HG02981 (cell line): ENCODE measurements around the gene PLAGL2.
"Not testable (repeated sequence)": the region's sequence is repeated elsewhere in the genome, so short reads cannot be mapped to it uniquely, and the experiment has no call there.

Source experiments
- ATAC-seq: cut with Tn5 transposase; IDR thresholded peaks from one replicate; pipeline ENCODE4 v1.9.1; 2021; ENCODE audit warnings: mild to moderate bottlenecking, moderate library complexity; ENCODE audit not compliant: unreplicated experiment

PLAGL2 gene

DNA sequence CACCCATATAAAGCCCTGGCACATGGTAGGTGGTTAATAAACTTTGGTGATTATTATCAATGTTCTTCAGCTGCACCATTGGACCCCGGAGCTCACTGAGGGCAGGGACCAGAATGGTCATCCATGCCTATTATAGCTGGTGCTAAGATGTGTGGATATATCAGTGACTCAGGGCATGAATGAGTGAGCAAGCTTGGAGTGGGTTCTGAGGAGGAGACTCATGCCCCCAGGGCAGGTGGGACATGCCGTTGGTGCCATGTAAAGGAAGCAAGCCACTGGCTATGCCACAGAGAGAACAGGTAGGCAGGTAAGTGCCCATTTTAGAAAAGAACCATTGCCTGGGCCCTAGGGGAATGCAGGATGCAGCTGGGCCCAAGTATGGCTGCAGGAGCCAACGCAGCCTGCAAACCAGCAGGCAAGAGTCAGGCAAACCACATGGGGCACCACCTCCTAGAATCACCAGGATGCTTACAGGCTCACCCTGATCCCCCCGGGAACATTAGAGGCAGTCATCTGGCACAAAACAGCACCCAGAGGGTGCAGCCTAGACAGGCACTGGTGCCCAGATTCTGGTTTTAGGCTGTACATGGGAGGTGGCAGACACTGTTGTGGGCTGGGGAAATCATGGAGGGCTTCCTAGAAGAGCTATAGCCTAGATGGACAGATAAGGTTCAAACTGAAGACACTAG, 23.5 kb downstream of the PLAGL2 start:
- no peak for ATAC-seq

DNA sequence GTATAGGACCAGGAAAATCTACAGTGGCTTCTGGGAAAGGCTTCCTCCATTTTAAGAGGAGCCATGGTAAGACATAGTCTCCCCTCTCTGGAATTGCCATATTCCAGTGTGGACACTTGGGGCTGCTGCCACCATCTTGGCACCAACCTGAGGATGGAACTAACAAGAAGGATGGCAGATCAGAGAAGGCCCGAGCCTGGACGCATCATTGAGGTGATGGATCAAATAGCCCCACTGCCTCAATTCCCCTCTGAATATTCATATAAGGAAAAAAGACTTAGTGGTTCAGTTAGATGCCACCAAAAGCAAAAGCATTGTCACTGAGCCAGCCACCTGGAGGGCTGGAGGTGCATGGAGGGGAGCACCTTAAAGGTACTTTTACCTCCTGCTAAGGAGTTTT, 25.9 kb downstream of the PLAGL2 start:
- ATAC-seq, result no peak

DNA sequence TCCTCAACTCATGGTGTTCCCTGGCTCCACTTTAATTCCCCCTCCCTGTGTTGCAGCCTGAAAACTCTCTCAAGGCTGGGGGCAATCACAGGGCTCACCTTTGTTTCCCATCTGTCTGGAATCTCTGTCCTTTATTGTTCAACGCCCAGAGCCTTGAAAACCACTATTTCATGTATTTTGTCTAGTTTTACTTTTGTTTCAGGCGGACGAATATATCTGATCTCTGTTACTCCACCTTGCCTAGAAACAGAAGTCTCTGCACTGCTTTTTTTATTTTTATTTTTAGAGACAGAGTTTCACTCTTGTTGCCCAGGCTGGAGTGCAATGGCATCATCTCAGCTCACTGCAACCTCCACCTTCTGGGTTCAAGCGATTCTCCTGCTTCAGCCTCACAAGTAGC, 27.6 kb downstream of the PLAGL2 start:
- ATAC-seq, result no peak

DNA sequence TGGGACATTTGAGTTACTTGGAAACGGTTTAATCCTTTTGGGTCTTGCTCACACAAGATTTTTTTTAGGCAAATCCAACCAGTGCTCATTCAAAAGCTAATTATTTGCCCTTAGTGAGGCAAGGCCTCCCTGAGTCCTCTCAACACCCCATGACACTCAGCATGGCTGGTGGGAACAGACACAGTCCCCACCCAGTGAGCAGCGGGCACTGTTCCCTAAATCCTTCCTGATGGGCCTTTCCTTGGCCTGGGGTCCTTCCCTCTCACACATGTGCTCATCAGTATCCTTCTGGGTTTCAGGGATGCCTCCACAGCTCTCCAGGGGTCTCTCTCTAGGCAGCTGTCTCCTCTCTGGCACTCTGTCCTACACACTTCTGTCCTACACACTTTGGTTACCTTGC, 28.0 kb downstream of the PLAGL2 start:
- ATAC-seq, result no peak

DNA sequence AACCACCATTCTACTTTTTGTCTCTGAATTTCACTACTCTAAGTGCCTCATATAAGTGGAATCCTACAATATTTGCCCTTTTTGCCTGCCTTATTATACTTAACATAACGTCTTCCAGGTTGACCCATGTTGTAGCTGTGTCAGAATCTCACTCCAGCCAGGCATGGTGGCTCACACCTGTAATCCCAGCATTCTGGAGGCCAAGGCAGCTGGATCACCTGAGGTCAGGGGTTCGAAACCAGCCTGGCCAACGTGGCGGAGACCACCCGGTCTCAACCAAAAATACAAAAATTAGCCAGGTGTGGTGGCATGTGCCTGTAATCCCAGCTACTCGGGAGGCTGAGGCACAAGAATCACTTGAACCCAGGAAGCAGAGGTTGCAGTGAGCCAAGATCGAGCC, 29.8 kb downstream of the PLAGL2 start:
- ATAC-seq, result not testable (repeated sequence)

DNA sequence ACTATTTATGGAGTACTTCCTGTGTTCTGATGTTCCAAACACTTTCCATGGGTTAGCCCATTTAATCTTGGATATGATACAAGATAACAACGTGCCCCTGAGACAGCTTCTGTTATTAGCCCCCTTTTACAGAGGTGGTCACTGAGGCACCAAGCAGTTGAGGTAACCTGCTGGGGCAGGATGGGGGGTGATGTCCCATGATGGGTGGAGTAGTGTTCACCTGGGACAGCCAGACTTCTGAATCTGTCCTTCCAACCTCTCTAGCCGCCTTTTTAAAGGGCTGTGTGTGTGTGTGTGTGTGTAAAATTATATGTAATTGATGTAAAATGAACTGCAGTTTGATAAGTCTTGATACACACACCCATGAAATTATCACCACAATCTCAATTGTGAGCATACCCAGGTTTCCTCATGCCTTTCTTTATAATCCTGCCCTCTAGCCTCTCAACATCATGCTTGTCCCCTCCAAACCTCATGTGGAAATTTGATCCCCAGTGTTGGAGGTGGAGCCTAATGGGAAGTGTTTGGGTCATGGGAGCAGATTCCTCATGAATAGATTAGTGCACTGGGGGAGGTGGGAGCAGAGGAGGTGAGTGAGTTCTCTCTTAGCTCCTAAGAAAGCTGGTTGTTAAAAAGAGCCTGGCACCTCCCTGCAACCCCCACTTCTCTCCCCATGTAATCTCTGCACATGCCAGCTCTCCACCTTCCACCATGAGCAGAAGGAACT, 39.2 kb downstream of the PLAGL2 start:
- no peak for ATAC-seq

DNA sequence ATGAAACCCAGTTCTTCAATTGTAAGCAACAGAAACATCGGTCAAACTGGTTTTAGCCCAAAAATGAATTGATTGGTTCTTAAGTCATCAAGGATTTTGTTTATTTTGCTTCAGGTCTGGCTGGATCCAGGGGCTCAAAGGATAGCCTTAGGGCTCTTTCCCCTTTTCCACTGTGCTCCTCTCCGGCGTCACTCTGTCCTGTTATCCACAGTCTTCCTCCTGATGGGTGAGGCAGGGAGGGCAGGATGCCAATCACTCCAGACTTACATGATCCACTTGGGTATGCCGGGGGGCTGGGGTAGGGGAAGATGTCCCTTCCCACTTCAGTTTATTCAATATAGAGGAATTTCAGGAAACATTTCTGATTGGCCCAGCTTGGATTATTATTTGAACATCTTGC, 40.0 kb downstream of the PLAGL2 start:
- no peak for ATAC-seq

DNA sequence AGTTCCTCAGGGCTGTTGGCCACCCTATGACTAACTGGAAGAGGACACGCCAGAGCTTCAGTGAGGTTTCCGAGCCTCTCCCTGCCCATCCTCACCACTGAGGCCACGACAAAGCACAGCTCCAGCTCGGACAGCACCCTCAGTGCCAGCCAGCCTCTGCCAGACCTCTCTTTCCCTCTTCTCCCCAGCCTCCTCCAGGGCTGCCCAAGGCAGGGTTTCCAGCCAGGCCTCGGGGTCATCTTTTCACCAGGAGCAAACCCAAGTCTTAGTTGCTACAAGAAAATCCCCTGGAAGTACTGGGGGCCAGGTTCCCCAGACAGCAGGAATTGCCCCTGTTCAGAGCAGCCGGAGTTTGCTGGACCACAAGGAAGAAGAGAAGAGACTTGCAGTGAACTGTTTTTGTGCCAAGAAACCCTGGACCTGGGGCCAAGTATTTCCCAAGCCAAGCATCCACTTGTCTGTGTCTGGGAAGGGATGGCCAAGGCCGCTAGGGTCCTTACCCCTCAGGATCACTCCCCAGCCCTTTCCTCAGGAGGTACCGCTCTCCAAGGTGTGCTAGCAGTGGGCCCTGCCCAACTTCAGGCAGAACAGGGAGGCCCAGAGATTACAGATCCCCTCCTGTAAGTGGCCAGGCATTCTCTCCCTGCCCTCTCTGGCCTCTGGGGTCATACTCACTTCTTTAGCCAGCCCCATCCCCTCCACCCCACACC, 41.6 kb downstream of the PLAGL2 start:
- ATAC-seq, result no peak

DNA sequence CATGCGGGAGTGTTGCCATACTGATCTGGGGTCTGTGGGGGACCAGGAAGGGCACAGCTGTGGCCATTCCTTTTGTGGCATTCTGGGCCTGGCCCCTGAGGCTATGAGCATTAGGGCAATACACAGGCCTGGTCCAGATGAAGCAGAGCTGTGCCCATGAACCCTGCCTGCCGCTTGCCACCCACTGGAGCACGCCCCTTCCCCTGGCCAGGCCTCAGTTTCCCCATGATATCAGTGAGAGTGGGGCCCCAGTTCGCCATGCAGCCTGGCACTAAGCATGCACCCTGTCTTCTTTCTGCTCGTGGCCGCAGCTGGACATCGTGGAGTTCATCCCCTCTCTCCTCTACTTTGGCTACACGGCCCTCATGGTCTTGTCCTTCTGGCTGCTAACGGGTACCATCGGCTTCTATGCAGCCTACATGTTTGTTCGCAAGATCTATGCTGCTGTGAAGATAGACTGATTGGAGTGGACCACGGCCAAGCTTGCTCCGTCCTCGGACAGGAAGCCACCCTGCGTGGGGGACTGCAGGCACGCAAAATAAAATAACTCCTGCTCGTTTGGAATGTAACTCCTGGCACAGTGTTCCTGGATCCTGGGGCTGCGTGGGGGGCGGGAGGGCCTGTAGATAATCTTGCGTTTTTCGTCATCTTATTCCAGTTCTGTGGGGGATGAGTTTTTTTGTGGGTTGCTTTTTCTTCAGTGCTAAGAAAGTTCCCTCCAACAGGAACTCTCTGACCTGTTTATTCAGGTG, 42.4 kb downstream of the PLAGL2 start:
- no peak for ATAC-seq

DNA sequence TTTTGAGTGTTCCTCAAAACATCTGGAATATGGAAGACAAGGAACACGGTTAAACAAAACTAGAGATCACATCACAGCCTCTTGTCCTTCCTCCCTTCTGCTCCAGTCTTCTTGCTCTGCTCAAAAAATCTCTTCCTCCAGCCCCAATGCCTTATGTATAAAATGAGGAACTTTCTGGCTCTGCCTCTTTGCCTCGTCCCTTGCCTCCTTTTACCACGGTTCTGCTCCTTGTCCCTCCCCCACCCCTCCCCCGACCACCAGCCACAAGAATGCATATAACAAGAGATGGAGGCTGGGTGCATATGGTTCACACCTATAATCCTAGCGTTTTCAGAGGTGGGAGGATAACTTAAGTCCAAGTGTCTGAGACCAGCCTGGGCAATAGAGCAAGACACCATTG, 43.6 kb downstream of the PLAGL2 start:
- no peak for ATAC-seq

DNA sequence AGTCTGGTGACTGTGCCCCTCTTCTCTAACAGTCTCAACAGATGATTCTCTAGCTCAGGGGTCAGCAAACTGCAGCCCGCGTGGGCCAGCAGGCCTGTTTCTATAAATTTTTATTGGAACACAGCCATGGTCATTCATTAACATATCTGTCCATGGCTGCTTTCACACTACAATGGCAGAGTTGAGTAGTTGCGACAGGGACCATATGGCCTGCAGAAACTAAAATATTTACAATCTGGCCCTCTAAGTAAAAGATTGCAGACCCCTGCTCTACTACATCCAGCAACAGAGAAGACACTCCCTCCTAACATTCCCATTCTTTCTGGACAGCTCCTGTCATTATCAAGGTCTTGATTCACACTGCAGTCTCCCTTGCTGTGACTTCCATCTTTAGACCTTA, 45.2 kb downstream of the PLAGL2 start:
- no peak for ATAC-seq

DNA sequence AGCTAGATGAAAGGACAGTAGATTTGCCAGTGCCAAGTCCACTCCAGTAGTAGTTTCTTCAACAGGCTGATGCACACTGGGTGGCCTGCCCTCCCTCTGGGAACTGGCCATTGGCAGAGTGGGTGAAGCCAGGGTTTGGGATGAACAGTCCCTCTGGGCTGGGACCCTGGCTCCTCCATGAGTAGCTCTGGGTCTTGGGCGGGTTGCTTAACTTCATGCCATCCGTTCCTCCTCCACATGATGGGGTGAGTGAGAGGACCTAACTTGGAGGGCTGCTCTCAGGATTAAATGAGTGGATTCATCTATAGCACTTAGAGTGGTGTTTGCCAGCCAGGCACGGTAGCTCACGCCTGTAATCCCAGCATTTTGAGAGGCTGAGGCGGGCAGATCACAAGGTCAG, 47.2 kb downstream of the PLAGL2 start:
- ATAC-seq, result no peak

DNA sequence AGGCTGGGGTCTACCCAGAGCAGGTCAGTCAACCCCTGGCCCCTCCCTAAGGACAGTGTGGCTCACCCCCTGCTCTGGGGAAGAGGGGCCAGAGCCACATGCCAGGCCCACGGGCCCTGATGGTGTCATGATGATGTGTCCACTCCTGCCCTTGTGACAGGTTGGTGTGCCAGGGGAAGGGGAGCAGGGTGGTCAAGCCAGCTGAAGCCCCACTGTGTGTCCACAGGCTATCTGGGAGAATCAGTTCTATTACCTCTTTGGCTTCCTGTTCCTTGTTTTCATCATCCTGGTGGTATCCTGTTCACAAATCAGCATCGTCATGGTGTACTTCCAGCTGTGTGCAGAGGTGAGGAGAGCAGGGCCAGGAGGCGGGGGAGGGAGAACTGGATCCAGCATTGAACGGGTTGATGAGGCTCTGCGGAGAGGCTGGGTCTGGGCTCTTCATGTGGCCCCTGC, 47.7 kb downstream of the PLAGL2 start:
- no peak for ATAC-seq

DNA sequence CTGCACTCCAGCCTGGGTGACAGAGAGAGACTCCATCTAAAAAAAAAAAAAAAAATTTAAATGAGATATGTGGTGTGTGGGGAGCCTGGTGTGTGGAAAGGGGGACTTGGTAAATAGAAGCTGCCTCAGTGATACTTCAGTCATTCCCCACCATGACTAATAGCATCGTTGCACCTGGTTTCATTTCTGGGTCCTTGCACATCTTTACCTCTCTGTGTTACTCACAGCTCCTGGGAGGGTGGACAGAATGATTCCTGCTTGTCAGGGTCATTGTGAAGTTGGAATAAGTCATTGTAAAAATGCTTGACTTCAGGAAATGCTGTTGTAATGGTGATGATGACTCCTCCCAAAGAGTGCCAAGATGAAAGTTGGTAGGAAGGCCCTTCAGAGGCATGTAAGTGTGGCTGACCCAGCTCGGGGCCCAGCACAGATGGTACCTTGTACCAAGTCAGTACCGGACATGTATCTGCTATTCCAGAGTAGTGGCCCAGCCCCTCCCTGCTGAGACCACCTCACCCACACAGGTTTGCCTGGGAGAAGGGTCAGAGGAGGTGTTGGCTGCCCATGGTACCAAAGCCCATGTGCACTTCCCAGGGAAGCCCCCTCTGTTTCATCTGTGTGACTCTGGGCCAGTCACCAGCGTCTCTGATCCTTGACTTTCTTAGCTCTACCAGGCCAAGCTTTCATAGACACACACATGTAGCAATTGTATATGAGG, 48.4 kb downstream of the PLAGL2 start:
- ATAC-seq, result no peak

DNA sequence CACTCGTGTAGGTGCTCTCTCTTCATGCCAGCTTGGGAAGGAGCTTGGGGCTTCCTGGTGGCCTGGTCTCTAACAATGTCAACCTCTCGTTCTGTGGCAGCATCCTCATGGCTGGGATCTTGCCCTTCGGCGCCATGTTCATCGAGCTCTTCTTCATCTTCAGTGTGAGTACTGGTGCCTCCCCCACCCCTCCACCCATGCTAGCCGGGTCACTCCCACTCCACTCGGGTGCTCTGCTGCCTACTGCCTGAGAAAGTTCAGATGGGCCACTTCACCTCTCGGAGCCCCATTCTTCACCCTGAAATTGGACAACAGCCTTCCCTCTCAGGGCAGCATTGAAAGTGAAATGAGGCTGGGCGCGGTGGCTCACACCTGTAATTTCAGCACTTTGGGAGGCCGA, 49.2 kb downstream of the PLAGL2 start:
- ATAC-seq, result no peak

DNA sequence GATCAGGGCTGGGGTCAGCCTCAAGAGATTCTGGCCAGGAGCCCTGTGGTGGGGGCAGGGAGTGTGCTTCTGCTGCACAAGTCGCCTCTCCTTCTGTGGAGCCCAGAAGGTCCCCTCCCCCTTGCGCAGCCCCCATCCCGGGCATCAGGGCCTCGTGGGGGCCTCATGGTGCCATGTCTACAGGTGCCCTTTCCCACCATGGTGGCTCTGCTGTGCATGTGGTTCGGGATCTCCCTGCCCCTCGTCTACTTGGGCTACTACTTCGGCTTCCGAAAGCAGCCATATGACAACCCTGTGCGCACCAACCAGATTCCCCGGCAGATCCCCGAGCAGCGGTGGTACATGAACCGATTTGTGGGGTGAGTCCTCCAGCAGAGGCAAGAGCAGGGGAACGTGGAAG, 49.9 kb downstream of the PLAGL2 start:
- ATAC-seq, result no peak

DNA sequence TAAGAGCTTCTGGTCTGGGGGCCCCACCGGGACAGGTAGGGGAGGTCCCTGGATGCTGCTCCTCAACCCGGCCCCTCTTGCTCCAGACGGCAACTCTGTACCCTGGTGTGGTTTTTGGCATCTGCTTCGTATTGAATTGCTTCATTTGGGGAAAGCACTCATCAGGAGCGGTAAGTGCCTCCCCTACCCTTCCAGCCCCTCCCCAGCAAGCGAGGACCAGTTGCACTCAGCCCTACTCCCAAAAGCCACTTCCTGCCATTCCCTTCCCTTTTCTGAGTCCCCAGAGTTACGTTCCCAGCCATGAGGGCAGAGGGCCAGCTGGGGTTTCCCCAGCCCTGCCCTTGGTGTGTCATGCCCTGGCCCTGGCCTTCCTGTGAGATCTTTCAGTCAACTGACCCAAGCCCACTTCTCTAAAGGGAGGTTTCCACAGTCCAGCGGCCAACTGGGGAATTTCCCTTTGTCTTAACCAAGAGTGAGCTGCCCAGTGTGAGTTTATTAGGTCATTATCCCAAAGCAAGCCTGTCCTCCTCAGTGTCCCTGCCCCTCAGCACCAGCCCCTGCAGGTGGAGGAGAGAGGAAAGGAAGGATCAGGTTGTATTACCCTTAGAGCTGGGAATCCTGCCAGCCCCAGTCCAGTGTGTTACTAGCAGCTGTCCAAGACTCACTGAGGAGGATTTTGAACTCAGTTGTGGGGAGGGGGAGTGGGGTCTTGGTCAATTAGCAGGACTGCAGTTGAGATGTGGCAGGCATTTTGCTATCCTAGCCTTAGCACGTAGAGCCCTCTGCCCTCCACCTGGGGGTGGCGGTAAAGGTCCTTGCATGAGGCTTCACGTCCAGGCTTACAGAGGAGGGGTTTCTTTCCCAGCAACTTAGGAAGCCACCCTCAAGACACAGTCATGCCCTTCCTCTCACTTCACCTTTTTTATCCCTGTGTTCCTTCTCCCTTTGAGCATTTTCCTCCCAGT, 52.2 kb downstream of the PLAGL2 start:
- no peak for ATAC-seq

DNA sequence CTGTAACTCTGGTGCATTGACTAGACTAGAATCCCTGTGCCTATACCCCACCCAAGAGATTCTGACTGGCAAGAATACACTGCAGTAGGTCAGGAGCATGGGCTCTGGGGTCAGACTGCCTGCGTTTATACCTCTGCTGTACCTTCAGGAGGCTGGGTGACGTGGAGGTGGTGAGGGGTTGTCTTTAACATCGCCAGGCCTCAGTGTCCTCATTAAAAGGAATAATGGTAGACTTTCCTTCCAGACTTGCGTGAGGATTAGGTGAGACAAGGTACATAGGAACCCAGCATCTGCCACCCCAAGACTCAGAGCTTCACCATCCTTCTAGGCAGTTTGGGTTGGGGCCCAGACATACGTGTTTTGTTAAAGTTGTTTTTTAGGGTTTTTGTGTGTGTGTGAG, 53.8 kb downstream of the PLAGL2 start:
- ATAC-seq, result no peak

DNA sequence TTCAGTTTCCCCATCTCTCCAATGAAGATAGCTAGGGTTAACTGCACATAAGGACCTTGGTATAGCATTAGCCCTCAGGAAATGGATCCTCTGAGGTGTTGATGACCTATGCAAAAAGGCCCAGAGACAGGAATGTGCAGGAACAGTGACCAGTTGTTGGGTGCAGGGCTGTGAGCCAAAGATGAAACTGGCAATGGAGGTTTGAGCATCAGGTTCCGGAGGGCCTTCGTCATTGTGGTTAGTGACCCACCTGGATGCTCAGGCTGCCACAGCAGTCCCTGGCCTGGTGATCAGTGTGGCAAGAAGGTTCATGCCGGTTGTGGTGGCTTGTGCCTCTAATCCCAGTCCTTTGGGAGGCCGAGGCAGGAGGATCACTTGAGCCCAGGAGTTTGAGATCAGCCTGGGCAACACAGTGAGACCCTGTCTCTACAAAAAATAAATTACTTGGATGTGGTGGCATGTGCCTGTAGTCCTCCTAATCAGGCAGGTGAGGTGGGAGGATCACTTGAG, 54.3 kb downstream of the PLAGL2 start:
- no peak for ATAC-seq
